ENCODE data around the gene AK9. TPM values are rescaled to one million over a fixed set of nuclear protein-coding genes. Genes with fewer than 3 reads are reported as not detected.
"Not testable (repeated sequence)": the region's sequence is repeated elsewhere in the genome, so short reads cannot be mapped to it uniquely, and the experiment has no call there.

The AK9 gene
- total and polyA plus RNA-seq, 2 donors, result 12.9 to 14.4 TPM

GRCh38 chr6:109569901-109570300 is 121.1 kb downstream of the AK9 start:
- not testable (repeated sequence) for H3K27me3 ChIP-seq (ENCODE audit: control insufficient read depth in 2 of 2, insufficient read depth in 1 of 2, low read length in 1 of 2); H3K36me3 ChIP-seq (ENCODE audit: control insufficient read depth in 2 of 2, insufficient read depth in 2 of 2, low read length in 1 of 2)
- 99% methylated on average over 2 of the region's 2 CpGs for WGBS

GRCh38 chr6:109561844-109562243 is 129.2 kb downstream of the AK9 start:
- DNase-seq (ENCODE audit: low read depth in 6 of 9, low spot score in 9 of 9), result no peak
- H3K27ac ChIP-seq (ENCODE audit: low read depth in 1 of 2, low read length in 1 of 2), result no peak overlapping the region
- no peak overlapping the region for H3K4me3 ChIP-seq (ENCODE audit: low read length in 2 of 2)
- peaks cover 0 to 4% of the 10 kb centered on the region in 2 donors for H3K9me3 ChIP-seq (ENCODE audit: control insufficient read depth in 2 of 2, insufficient read depth in 1 of 2, low read length in 1 of 2)
- WGBS, result 96% methylated on average over 1 of the region's 1 CpG
- no peaks in the 10 kb centered on the region for H3K27me3 ChIP-seq (ENCODE audit: control insufficient read depth in 2 of 2, insufficient read depth in 1 of 2, low read length in 1 of 2)
- H3K36me3 ChIP-seq (ENCODE audit: control insufficient read depth in 2 of 2, insufficient read depth in 2 of 2, low read length in 1 of 2), result peaks cover 0 to 5% of the 10 kb centered on the region in 2 donors
- H3K4me1 ChIP-seq (ENCODE audit: control insufficient read depth in 2 of 2, insufficient read depth in 2 of 2, low read length in 2 of 2), result no peaks in the 10 kb centered on the region

More at GRCh38 chr6:109569901-109570300, 121.1 kb downstream of the AK9 start:
- not testable (repeated sequence) for DNase-seq (ENCODE audit: low read depth in 6 of 9, low spot score in 9 of 9); H3K27ac ChIP-seq (ENCODE audit: low read depth in 1 of 2, low read length in 1 of 2); H3K9me3 ChIP-seq (ENCODE audit: control insufficient read depth in 2 of 2, insufficient read depth in 1 of 2, low read length in 1 of 2); H3K4me3 ChIP-seq (ENCODE audit: low read length in 2 of 2); H3K4me1 ChIP-seq (ENCODE audit: control insufficient read depth in 2 of 2, insufficient read depth in 2 of 2, low read length in 2 of 2)

- no peak overlapping the region for H3K27ac ChIP-seq (ENCODE audit: low read depth in 1 of 2, low read length in 1 of 2)
- H3K4me1 ChIP-seq (ENCODE audit: control insufficient read depth in 2 of 2, insufficient read depth in 2 of 2, low read length in 2 of 2), result no peaks in the 10 kb centered on the region
- WGBS, result 98% methylated on average over 6 of the region's 6 CpGs
- H3K27me3 ChIP-seq (ENCODE audit: control insufficient read depth in 2 of 2, insufficient read depth in 1 of 2, low read length in 1 of 2), result no peaks in the 10 kb centered on the region
- no peak overlapping the region for H3K4me3 ChIP-seq (ENCODE audit: low read length in 2 of 2)
- no peaks in the 10 kb centered on the region for H3K9me3 ChIP-seq (ENCODE audit: control insufficient read depth in 2 of 2, insufficient read depth in 1 of 2, low read length in 1 of 2)
- no peak for DNase-seq (ENCODE audit: low read depth in 6 of 9, low spot score in 9 of 9)
- H3K36me3 ChIP-seq (ENCODE audit: control insufficient read depth in 2 of 2, insufficient read depth in 2 of 2, low read length in 1 of 2), result no peaks in the 10 kb centered on the region
These were observed 159.6 kb downstream of the AK9 start for GRCh38 chr6:109531446-109531845.

- Histone ChIP-seq H3K4me3 (ENCODE audit: low read length in 2 of 2) (no peak overlapping the region), H3K36me3 (ENCODE audit: control insufficient read depth in 2 of 2, insufficient read depth in 2 of 2, low read length in 1 of 2) (no peaks in the 10 kb centered on the region), H3K27me3 (ENCODE audit: control insufficient read depth in 2 of 2, insufficient read depth in 1 of 2, low read length in 1 of 2) (no peaks in the 10 kb centered on the region), H3K9me3 (ENCODE audit: control insufficient read depth in 2 of 2, insufficient read depth in 1 of 2, low read length in 1 of 2) (no peaks in the 10 kb centered on the region), H3K27ac (ENCODE audit: low read depth in 1 of 2, low read length in 1 of 2) (no peak overlapping the region), H3K4me1 (ENCODE audit: control insufficient read depth in 2 of 2, insufficient read depth in 2 of 2, low read length in 2 of 2) (no peaks in the 10 kb centered on the region)
- 95% methylated on average over 3 of the region's 3 CpGs for WGBS
- no peak for DNase-seq (ENCODE audit: low read depth in 6 of 9, low spot score in 9 of 9)
These were observed 163.0 kb downstream of the AK9 start for GRCh38 chr6:109527989-109528388.

DNA sequence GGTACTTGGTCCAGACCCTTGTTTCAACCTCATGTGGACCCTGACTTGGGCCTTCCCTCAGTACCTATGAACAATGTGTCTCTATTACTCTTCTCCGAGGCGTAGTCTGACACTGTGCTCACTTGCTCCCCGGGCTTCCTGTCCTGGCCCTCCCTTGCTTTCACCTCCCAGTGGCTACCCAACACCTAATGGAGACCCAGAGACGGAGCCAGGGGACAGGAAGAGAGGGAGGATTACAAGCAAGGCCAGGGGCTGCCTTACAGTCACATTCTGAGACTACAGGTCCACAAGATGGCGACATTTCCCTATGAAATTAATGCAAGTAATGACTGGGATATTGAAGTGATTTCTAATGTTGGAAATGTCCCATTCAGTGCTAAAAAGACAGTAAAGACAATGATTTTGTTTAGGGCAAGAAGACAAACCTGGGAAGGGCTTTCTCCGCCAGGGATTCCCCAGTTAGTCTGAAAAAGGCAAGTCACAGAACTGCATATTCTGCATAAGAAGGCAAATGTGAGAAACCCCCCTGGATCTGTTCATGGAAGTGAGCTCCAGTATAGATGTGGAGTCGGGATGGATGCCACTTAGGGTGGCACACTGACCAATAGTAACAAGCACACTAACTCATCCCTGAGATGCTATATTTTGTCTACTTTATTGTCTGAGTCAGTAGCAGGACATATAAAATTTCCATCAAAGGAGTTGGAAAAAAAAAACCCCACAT is 163.9 kb downstream of the AK9 start:
- Histone ChIP-seq H3K36me3 (ENCODE audit: control insufficient read depth in 2 of 2, insufficient read depth in 2 of 2, low read length in 1 of 2) (no peaks in the 10 kb centered on the region), H3K27me3 (ENCODE audit: control insufficient read depth in 2 of 2, insufficient read depth in 1 of 2, low read length in 1 of 2) (no peaks in the 10 kb centered on the region), H3K4me3 (ENCODE audit: low read length in 2 of 2) (no peak overlapping the region), H3K27ac (ENCODE audit: low read depth in 1 of 2, low read length in 1 of 2) (no peak overlapping the region), H3K9me3 (ENCODE audit: control insufficient read depth in 2 of 2, insufficient read depth in 1 of 2, low read length in 1 of 2) (no peaks in the 10 kb centered on the region), H3K4me1 (ENCODE audit: control insufficient read depth in 2 of 2, insufficient read depth in 2 of 2, low read length in 2 of 2) (no peaks in the 10 kb centered on the region)
- 63% methylated on average over 7 of the region's 7 CpGs for WGBS
- peak; percentile 27 to 86 (median 64) for DNase-seq (ENCODE audit: low read depth in 6 of 9, low spot score in 9 of 9)

GRCh38 chr6:109524129-109524528 is 166.9 kb downstream of the AK9 start:
- H3K9me3 ChIP-seq (ENCODE audit: control insufficient read depth in 2 of 2, insufficient read depth in 1 of 2, low read length in 1 of 2), result no peaks in the 10 kb centered on the region
- no peaks in the 10 kb centered on the region for H3K4me1 ChIP-seq (ENCODE audit: control insufficient read depth in 2 of 2, insufficient read depth in 2 of 2, low read length in 2 of 2)
- H3K36me3 ChIP-seq (ENCODE audit: control insufficient read depth in 2 of 2, insufficient read depth in 2 of 2, low read length in 1 of 2), result no peaks in the 10 kb centered on the region
- no peak overlapping the region for H3K4me3 ChIP-seq (ENCODE audit: low read length in 2 of 2)
- no peak for DNase-seq (ENCODE audit: low read depth in 6 of 9, low spot score in 9 of 9)
- H3K27me3 ChIP-seq (ENCODE audit: control insufficient read depth in 2 of 2, insufficient read depth in 1 of 2, low read length in 1 of 2), result no peaks in the 10 kb centered on the region
- H3K27ac ChIP-seq (ENCODE audit: low read depth in 1 of 2, low read length in 1 of 2), result no peak overlapping the region

GRCh38 chr6:109523478-109523877 is 167.5 kb downstream of the AK9 start:
- DNase-seq (ENCODE audit: low read depth in 6 of 9, low spot score in 9 of 9), result no peak
- Histone ChIP-seq H3K27ac (ENCODE audit: low read depth in 1 of 2, low read length in 1 of 2) (no peak overlapping the region), H3K9me3 (ENCODE audit: control insufficient read depth in 2 of 2, insufficient read depth in 1 of 2, low read length in 1 of 2) (no peaks in the 10 kb centered on the region), H3K36me3 (ENCODE audit: control insufficient read depth in 2 of 2, insufficient read depth in 2 of 2, low read length in 1 of 2) (no peaks in the 10 kb centered on the region), H3K27me3 (ENCODE audit: control insufficient read depth in 2 of 2, insufficient read depth in 1 of 2, low read length in 1 of 2) (no peaks in the 10 kb centered on the region), H3K4me3 (ENCODE audit: low read length in 2 of 2) (no peak overlapping the region), H3K4me1 (ENCODE audit: control insufficient read depth in 2 of 2, insufficient read depth in 2 of 2, low read length in 2 of 2) (no peaks in the 10 kb centered on the region)
- 73% methylated on average over 2 of the region's 2 CpGs for WGBS

DNA sequence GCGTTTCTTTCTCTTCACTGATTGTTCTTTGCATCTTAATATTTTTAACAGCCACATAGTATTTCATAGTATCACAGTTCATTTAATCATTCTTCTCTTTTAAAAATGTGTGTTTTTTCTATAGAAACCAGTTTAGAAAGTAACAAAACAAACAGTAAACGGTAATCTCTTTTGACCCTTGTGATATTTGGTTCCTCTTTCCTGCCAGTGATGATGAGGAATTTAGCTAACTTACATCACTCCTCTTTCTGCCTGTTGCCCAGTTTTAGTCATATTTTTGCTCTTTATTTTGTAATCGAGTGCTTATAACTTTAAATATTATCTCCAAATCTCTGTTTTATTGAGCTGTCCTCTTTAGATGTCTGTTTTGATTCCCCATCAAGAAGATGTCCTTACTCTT is 169.9 kb downstream of the AK9 start:
- Histone ChIP-seq H3K27ac (ENCODE audit: low read depth in 1 of 2, low read length in 1 of 2) (no peak overlapping the region), H3K36me3 (ENCODE audit: control insufficient read depth in 2 of 2, insufficient read depth in 2 of 2, low read length in 1 of 2) (no peaks in the 10 kb centered on the region), H3K27me3 (ENCODE audit: control insufficient read depth in 2 of 2, insufficient read depth in 1 of 2, low read length in 1 of 2) (no peaks in the 10 kb centered on the region), H3K4me3 (ENCODE audit: low read length in 2 of 2) (no peak overlapping the region), H3K9me3 (ENCODE audit: control insufficient read depth in 2 of 2, insufficient read depth in 1 of 2, low read length in 1 of 2) (no peaks in the 10 kb centered on the region), H3K4me1 (ENCODE audit: control insufficient read depth in 2 of 2, insufficient read depth in 2 of 2, low read length in 2 of 2) (peaks cover 4 to 5% of the 10 kb centered on the region in 2 donors)
- WGBS, result 63% methylated on average over 3 of the region's 3 CpGs
- no peak for DNase-seq (ENCODE audit: low read depth in 6 of 9, low spot score in 9 of 9)

GRCh38 chr6:109519647-109520046 is 171.4 kb downstream of the AK9 start:
- not testable (repeated sequence) for H3K36me3 ChIP-seq (ENCODE audit: control insufficient read depth in 2 of 2, insufficient read depth in 2 of 2, low read length in 1 of 2); H3K27me3 ChIP-seq (ENCODE audit: control insufficient read depth in 2 of 2, insufficient read depth in 1 of 2, low read length in 1 of 2); H3K9me3 ChIP-seq (ENCODE audit: control insufficient read depth in 2 of 2, insufficient read depth in 1 of 2, low read length in 1 of 2); H3K4me3 ChIP-seq (ENCODE audit: low read length in 2 of 2); H3K27ac ChIP-seq (ENCODE audit: low read depth in 1 of 2, low read length in 1 of 2); H3K4me1 ChIP-seq (ENCODE audit: control insufficient read depth in 2 of 2, insufficient read depth in 2 of 2, low read length in 2 of 2); DNase-seq (ENCODE audit: low read depth in 6 of 9, low spot score in 9 of 9)

All from thymus (tissue), 11 donors.